Measurements from ENCODE around the gene RPS6KA2. TPM values are rescaled to one million over a fixed set of nuclear protein-coding genes. Genes with fewer than 3 reads are reported as not detected.

RPS6KA2 gene
- total RNA-seq, 1 experiment from 2014 or later, result 12.3 TPM

DNA sequence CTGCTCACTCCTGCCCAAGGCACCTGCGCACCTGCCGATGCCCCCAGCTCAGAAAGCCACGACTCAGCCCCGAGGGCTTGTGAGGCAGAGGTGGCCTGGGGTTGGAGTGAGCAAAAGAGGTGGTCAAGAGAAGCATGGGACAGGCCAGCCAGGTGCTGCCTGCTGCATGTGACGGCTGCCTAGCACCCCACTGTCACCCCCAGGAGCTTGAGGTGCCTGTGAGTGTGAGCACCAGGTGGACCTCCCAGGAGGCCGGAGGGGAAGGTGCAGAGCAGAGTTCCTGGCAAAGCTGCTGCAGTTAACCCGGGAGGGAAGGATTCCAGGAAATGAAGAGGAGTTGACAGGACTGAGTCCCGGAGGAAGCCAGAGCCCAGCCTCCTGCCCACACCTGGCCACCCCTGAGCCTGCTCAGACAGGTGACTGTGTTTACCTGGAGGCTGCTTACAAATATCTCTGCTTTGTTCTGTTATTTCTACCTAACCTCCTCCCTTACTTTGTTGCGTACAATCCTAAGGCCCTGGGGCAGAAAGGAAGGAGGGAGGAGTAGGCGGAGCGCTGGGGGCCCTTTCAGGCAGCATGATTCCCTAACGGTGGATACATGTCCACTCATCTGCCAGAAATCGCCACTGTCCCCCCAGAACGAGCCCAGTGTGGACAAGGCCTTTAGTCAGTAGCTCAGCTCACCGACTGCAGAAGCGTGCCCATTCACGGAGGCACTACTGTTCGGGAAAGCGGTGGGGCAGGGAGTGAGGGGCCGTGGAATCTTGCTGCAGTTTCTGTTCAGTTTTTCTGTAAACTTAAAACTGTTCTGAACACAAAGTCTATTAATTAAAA is 156.8 kb downstream of the RPS6KA2 start:
- Histone ChIP-seq H2AK5ac (ENCODE audit: insufficient read length, low read length) (no peak overlapping the region), H2BK20ac (ENCODE audit: low read depth, low read length, poor library complexity, severe bottlenecking) (no peak overlapping the region), H3K4ac (ENCODE audit: low read depth, low read length) (no peak overlapping the region), H3K18ac (ENCODE audit: insufficient read length, low read depth, low read length) (no peak overlapping the region), H3T11ph (ENCODE audit: low read length) (no peak overlapping the region), H4K20me1 (ENCODE audit: control insufficient read depth, insufficient read depth, insufficient read length) (no peaks in the 10 kb centered on the region), H3K23me2 (ENCODE audit: insufficient read length, low read depth, low read length, poor library complexity, severe bottlenecking) (no peaks in the 10 kb centered on the region), H3K79me1 (ENCODE audit: insufficient read depth, low read depth, low read length, poor library complexity, severe bottlenecking) (no peaks in the 10 kb centered on the region), H2BK120ac (ENCODE audit: low read depth, low read length, poor library complexity, severe bottlenecking) (no peak overlapping the region), H4K5ac (ENCODE audit: insufficient read length, low read depth, low read length) (no peak overlapping the region), H3K4me2 (ENCODE audit: insufficient read depth, insufficient read length, low read length) (no peak overlapping the region), H2BK15ac (ENCODE audit: low read depth, low read length) (no peak overlapping the region), H2AFZ (ENCODE audit: low read length) (no peak overlapping the region), H3K9ac (ENCODE audit: extremely low read depth, insufficient read length, low read length) (no peak overlapping the region), H3K23ac (ENCODE audit: insufficient read length, low read depth, low read length) (no peak overlapping the region), H3K27me3 (ENCODE audit: insufficient read depth, low read length) (no peaks in the 10 kb centered on the region), H4K91ac (ENCODE audit: insufficient read length, low read depth, low read length) (no peak overlapping the region), H3K9me3 (ENCODE audit: control insufficient read depth, low read depth, low read length) (no peaks in the 10 kb centered on the region), H3K27ac (ENCODE audit: insufficient read length, low read depth, low read length) (no peak overlapping the region), H2BK12ac (ENCODE audit: insufficient read length, low read depth, low read length) (no peak overlapping the region), H3K14ac (ENCODE audit: insufficient read depth, low read length) (no peak overlapping the region; the same call in 1 of the 2 replicates), H3K79me2 (ENCODE audit: insufficient read depth, low read length) (no peaks in the 10 kb centered on the region), H3K4me1 (ENCODE audit: insufficient read depth, low read length) (no peaks in the 10 kb centered on the region), H2BK5ac (ENCODE audit: insufficient read length, low read length) (no peak overlapping the region), H4K8ac (replicated peaks; ENCODE audit: insufficient read length, low read depth, low read length) (no peak overlapping the region), H3K56ac (ENCODE audit: insufficient read length, low read depth, low read length) (no peak overlapping the region)
- no CpG with 5 or more reads among the region's 20 CpGs for WGBS (ENCODE audit: extremely low coverage, insufficient read length, low lambda C conversion rate)
- no peak overlapping the region for H3K4me3 Mint-ChIP-seq
- H3K4me1 Mint-ChIP-seq, result peaks cover 5 to 6% of the 10 kb centered on the region in 2 experiments
- H3K9me3 Mint-ChIP-seq, result no peaks in the 10 kb centered on the region
- no peaks in the 10 kb centered on the region; the same call in 1 of the 2 replicates for H3K27me3 Mint-ChIP-seq (ENCODE audit: low read depth)
- H3K36me3 Mint-ChIP-seq (ENCODE audit: insufficient read depth in 1 of 3, low read depth in 3 of 3), result peaks cover 0 to 2% (median 0%) of the 10 kb centered on the region in 3 experiments; a peak in 3 of 7 replicates
- H3K27ac Mint-ChIP-seq, result peak overlapping the region in 1 of 3 experiments; percentile 29; a peak in 1 of 7 replicates
- TF ChIP-seq, protein P1, sequence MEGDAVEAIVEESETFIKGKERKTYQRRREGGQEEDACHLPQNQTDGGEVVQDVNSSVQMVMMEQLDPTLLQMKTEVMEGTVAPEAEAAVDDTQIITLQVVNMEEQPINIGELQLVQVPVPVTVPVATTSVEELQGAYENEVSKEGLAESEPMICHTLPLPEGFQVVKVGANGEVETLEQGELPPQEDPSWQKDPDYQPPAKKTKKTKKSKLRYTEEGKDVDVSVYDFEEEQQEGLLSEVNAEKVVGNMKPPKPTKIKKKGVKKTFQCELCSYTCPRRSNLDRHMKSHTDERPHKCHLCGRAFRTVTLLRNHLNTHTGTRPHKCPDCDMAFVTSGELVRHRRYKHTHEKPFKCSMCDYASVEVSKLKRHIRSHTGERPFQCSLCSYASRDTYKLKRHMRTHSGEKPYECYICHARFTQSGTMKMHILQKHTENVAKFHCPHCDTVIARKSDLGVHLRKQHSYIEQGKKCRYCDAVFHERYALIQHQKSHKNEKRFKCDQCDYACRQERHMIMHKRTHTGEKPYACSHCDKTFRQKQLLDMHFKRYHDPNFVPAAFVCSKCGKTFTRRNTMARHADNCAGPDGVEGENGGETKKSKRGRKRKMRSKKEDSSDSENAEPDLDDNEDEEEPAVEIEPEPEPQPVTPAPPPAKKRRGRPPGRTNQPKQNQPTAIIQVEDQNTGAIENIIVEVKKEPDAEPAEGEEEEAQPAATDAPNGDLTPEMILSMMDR (conservative IDR thresholded peaks at IDR 0.05), result no peak
- no peak for DNase-seq
